OCI-LY7 (cell line): ENCODE data around the gene FAHD2A.

Source experiments
- EZH2phosphoT487 ChIP-seq: fragments of 200-600 bp; sonication (generic); IDR thresholded peaks from 2 replicates; pipeline ENCODE4 v1.6.1; 2018; ENCODE audit warnings: low read depth, borderline replicate concordance, mild to moderate bottlenecking, mixed run types, antibody characterized with exemption, low read length, moderate library complexity, mixed read lengths
- TF ChIP-seq, protein P1 (sequence below): fragments of 200-600 bp; sonication (generic); conservative IDR thresholded peaks from 2 replicates; pipeline ENCODE4 v1.5.1; 2014; ENCODE audit warnings: mild to moderate bottlenecking, antibody characterized with exemption, low read length, moderate library complexity, mixed read lengths

GRCh38 chr2:95375532-95376150 lies 26.9 kb upstream of the FAHD2A start:
- TF ChIP-seq, protein P1, sequence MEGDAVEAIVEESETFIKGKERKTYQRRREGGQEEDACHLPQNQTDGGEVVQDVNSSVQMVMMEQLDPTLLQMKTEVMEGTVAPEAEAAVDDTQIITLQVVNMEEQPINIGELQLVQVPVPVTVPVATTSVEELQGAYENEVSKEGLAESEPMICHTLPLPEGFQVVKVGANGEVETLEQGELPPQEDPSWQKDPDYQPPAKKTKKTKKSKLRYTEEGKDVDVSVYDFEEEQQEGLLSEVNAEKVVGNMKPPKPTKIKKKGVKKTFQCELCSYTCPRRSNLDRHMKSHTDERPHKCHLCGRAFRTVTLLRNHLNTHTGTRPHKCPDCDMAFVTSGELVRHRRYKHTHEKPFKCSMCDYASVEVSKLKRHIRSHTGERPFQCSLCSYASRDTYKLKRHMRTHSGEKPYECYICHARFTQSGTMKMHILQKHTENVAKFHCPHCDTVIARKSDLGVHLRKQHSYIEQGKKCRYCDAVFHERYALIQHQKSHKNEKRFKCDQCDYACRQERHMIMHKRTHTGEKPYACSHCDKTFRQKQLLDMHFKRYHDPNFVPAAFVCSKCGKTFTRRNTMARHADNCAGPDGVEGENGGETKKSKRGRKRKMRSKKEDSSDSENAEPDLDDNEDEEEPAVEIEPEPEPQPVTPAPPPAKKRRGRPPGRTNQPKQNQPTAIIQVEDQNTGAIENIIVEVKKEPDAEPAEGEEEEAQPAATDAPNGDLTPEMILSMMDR, result no peak
- no peak for TF ChIP-seq EZH2phosphoT487
